ENCODE data around the gene DDX54. TPM values are rescaled to one million over a fixed set of nuclear protein-coding genes. Genes with fewer than 3 reads are reported as not detected.

Gene DDX54
- total RNA-seq, 1 donor from 2014 or later: 40.5 TPM

DNA sequence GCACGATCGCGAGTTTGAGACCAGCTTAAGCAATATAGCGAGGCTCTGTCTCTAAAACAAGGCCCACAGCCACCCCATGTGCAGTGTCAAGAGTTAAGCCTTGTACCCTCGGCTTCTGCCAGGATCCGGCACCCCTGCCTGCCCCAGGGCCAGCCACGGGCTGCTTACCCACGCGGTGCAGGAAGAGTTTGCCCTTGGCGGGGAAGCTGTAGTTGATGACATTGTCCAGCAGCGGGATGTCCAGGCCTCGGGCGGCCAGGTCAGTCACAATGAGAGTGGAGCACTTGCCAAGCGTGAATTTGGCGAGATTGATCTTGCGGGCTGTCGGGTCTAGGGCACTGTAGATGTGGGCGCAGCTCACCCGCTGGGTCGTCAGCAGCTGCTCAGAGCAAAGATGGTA, 13.1 kb downstream of the DDX54 start:
- no peak for TF ChIP-seq CTCF (IDR thresholded peaks at IDR 0.05; ENCODE audit: insufficient read depth, low read length, severe bottlenecking)
- FAIRE-seq (peak; percentile 40), DNase-seq (ENCODE audit: low read depth) (no peak)
- Histone ChIP-seq H3K4me3 (ENCODE audit: low read depth, low read length) (no peak overlapping the region), H3K27me3 (ENCODE audit: control insufficient read depth, insufficient read depth, low read length) (no peaks in the 10 kb centered on the region), H3K36me3 (ENCODE audit: control insufficient read depth, insufficient read depth, low read length) (peaks cover 49% of the 10 kb centered on the region)

DNA sequence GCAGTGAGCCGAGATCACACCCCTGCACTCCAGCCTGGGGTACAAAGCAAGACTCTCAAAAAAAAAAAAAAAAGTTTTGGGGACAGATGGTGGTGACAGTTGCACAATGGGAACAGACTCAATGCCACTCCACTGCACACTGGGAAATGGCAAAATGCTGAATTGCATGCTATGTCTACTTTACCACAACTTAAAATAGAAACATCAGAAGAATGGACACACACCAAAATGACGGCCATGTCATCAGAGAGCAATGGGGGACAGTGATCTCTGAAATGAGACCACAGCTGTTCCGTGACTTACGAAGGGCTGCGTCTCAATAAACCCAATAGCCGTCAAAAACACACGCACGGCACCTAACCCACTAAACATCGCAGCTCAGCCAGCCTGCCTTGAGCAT, 13.7 kb downstream of the DDX54 start:
- no peak for DNase-seq (ENCODE audit: low read depth)
- no peak overlapping the region for H3K4me3 ChIP-seq (ENCODE audit: low read depth, low read length)
- peak; percentile 7 for FAIRE-seq
- H3K36me3 ChIP-seq (ENCODE audit: control insufficient read depth, insufficient read depth, low read length): peaks cover 43% of the 10 kb centered on the region
- no peaks in the 10 kb centered on the region for H3K27me3 ChIP-seq (ENCODE audit: control insufficient read depth, insufficient read depth, low read length)
- no peak for TF ChIP-seq CTCF (IDR thresholded peaks at IDR 0.05; ENCODE audit: insufficient read depth, low read length, severe bottlenecking)

DNA sequence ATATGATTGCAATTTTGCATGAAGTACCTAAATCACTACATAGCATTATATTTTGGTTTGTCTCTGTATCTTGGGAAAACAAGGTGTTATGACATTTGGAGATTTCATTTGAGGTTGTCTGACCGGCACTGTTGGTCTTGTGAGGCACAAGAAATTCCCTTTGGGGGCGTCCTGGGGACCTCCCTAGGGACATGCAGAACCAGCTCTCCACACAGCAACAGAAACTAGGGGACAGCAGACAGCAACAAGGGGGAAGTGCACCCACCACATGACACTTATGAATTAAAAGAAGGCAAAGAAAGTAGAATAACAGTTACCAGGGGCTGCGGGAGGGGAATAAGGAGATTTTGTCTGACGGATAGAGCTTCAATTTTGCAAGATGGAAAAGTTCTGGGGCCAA, 14.4 kb downstream of the DDX54 start:
- FAIRE-seq (no peak), DNase-seq (ENCODE audit: low read depth) (no peak)
- H3K4me3 ChIP-seq (ENCODE audit: low read depth, low read length): no peak overlapping the region
- no peaks in the 10 kb centered on the region for H3K27me3 ChIP-seq (ENCODE audit: control insufficient read depth, insufficient read depth, low read length)
- H3K36me3 ChIP-seq (ENCODE audit: control insufficient read depth, insufficient read depth, low read length): peaks cover 45% of the 10 kb centered on the region
- no peak for TF ChIP-seq CTCF (IDR thresholded peaks at IDR 0.05; ENCODE audit: insufficient read depth, low read length, severe bottlenecking)

- Histone ChIP-seq H3K36me3 (ENCODE audit: control insufficient read depth, insufficient read depth, low read length) (peaks cover 48% of the 10 kb centered on the region), H3K4me3 (ENCODE audit: low read depth, low read length) (no peak overlapping the region), H3K27me3 (ENCODE audit: control insufficient read depth, insufficient read depth, low read length) (no peaks in the 10 kb centered on the region)
- no peak for DNase-seq (ENCODE audit: low read depth)
- TF ChIP-seq CTCF (IDR thresholded peaks at IDR 0.05; ENCODE audit: insufficient read depth, low read length, severe bottlenecking): no peak
- no peak for FAIRE-seq
These were observed 14.8 kb downstream of the DDX54 start for GRCh38 chr12:113170457-113170856.

DNA sequence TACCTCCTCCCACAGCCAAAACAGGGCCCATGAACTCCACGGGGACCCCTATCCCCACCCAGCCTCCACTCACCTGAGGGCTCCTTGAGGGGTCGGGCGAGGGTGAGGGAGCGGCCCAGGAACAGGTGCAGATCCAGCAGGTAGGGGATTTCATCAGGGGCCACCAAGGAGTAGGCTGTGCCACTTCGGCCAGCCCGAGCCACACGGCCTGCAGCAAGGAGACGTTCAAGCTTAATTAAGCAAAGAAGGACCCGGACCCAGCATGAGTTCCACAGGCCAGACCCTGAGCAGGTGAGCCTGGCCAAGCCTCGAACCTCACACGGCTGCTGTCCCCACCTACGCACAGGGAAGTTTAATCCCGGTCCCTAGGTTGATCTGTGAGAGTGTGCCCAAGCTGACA, 15.6 kb downstream of the DDX54 start:
- TF ChIP-seq CTCF (IDR thresholded peaks at IDR 0.05; ENCODE audit: insufficient read depth, low read length, severe bottlenecking): no peak
- no peak overlapping the region for H3K4me3 ChIP-seq (ENCODE audit: low read depth, low read length)
- no peak for FAIRE-seq
- no peak for DNase-seq (ENCODE audit: low read depth)
- peaks cover 53% of the 10 kb centered on the region for H3K36me3 ChIP-seq (ENCODE audit: control insufficient read depth, insufficient read depth, low read length)
- H3K27me3 ChIP-seq (ENCODE audit: control insufficient read depth, insufficient read depth, low read length): no peaks in the 10 kb centered on the region

DNA sequence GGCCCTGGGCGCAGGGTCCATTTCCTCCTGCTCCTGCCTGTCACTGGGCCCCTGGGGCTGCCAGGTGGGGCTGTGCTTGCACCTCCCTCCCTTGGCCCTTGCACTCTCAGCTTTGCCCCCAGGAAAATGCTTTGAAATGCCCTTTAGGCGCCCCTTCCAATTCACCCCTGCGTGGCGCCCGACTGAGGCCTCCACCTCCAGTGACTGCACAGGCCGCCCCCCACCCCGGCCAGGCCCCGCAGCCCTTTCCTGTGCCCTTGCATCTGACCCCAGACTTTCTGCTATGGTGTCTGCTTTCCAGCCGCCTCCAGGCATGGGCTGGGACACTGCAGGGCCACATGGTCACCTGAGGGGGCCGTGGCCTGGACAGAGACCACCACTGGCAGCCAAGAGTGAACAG, 17.4 kb downstream of the DDX54 start:
- no peak for TF ChIP-seq CTCF (IDR thresholded peaks at IDR 0.05; ENCODE audit: insufficient read depth, low read length, severe bottlenecking)
- no peak for FAIRE-seq
- no peaks in the 10 kb centered on the region for H3K27me3 ChIP-seq (ENCODE audit: control insufficient read depth, insufficient read depth, low read length)
- no peak overlapping the region for H3K4me3 ChIP-seq (ENCODE audit: low read depth, low read length)
- no peak for DNase-seq (ENCODE audit: low read depth)
- peaks cover 47% of the 10 kb centered on the region for H3K36me3 ChIP-seq (ENCODE audit: control insufficient read depth, insufficient read depth, low read length)

Measured in bronchial epithelial cell (primary cell).